ENCODE measurements around the gene TMEM38B. TPM values are rescaled to one million over a fixed set of nuclear protein-coding genes. Genes with fewer than 3 reads are reported as not detected.

The TMEM38B gene
- polyA plus RNA-seq, 1 experiment: 7.5 TPM

GRCh38 chr9:105663914-105664313 lies 30.4 kb upstream of the TMEM38B start:
- no peak for DNase-seq (ENCODE audit: low read depth, low spot score)
- Histone ChIP-seq H3K27me3 (ENCODE audit: control insufficient read depth, insufficient read depth, low read length) (peaks cover 7% of the 10 kb centered on the region), H3K4me3 (ENCODE audit: low read depth, low read length) (no peak overlapping the region), H3K27ac (ENCODE audit: low read depth, low read length) (no peak overlapping the region), H3K9me3 (ENCODE audit: control insufficient read depth, insufficient read depth, low read length) (no peaks in the 10 kb centered on the region)
- ChIA-PET CTCF (interaction anchor here (1.2 kb wide), 1 partner anchor 30 kb away, joined by 4 read pairs; no protein-coding TSS in a partner anchor), POLR2A (no interaction called here)
- TF ChIP-seq CTCF (IDR thresholded peaks at IDR 0.05; ENCODE audit: low read depth, low read length): no peak

- CTCF ChIA-PET: no interaction called here
- no peak for TF ChIP-seq CTCF (IDR thresholded peaks at IDR 0.05; ENCODE audit: low read depth, low read length)
Observed at GRCh38 chr9:105667867-105668266, 26.5 kb upstream of the TMEM38B start.

GRCh38 chr9:105670315-105670714 lies 24.0 kb upstream of the TMEM38B start:
- H3K4me3 ChIP-seq (ENCODE audit: low read depth, low read length): no peak overlapping the region
- ChIA-PET CTCF (no interaction called here), POLR2A (no interaction called here)
- no peaks in the 10 kb centered on the region for H3K9me3 ChIP-seq (ENCODE audit: control insufficient read depth, insufficient read depth, low read length)
- no peak for TF ChIP-seq CTCF (IDR thresholded peaks at IDR 0.05; ENCODE audit: low read depth, low read length)
- H3K27me3 ChIP-seq (ENCODE audit: control insufficient read depth, insufficient read depth, low read length): peaks cover 16% of the 10 kb centered on the region
- DNase-seq (ENCODE audit: low read depth, low spot score): no peak
- H3K27ac ChIP-seq (ENCODE audit: low read depth, low read length): no peak overlapping the region

More at GRCh38 chr9:105667867-105668266, 26.5 kb upstream of the TMEM38B start:
- POLR2A ChIA-PET: no interaction called here
- no peak overlapping the region for H3K27ac ChIP-seq (ENCODE audit: low read depth, low read length)
- no peak overlapping the region for H3K4me3 ChIP-seq (ENCODE audit: low read depth, low read length)
- DNase-seq (ENCODE audit: low read depth, low spot score): no peak
- H3K27me3 ChIP-seq (ENCODE audit: control insufficient read depth, insufficient read depth, low read length): peaks cover 12% of the 10 kb centered on the region
- no peaks in the 10 kb centered on the region for H3K9me3 ChIP-seq (ENCODE audit: control insufficient read depth, insufficient read depth, low read length)

- H3K9me3 ChIP-seq (ENCODE audit: control insufficient read depth, insufficient read depth, low read length): no peaks in the 10 kb centered on the region
- TF ChIP-seq CTCF (IDR thresholded peaks at IDR 0.05; ENCODE audit: low read depth, low read length): no peak
- ChIA-PET POLR2A (no interaction called here), CTCF (no interaction called here)
- H3K27me3 ChIP-seq (ENCODE audit: control insufficient read depth, insufficient read depth, low read length): peaks cover 16% of the 10 kb centered on the region
- H3K27ac ChIP-seq (ENCODE audit: low read depth, low read length): no peak overlapping the region
- no peak overlapping the region for H3K4me3 ChIP-seq (ENCODE audit: low read depth, low read length)
- DNase-seq (ENCODE audit: low read depth, low spot score): no peak
Observed at GRCh38 chr9:105670775-105671174, 23.6 kb upstream of the TMEM38B start.

GRCh38 chr9:105672711-105673234 lies 21.6 kb upstream of the TMEM38B start:
- POLR2A ChIA-PET: no interaction called here
- DNase-seq (ENCODE audit: low read depth, low spot score): no peak
- no peak for TF ChIP-seq CTCF (IDR thresholded peaks at IDR 0.05; ENCODE audit: low read depth, low read length)
- Histone ChIP-seq H3K4me3 (ENCODE audit: low read depth, low read length) (no peak overlapping the region), H3K27me3 (ENCODE audit: control insufficient read depth, insufficient read depth, low read length) (peaks cover 9% of the 10 kb centered on the region), H3K27ac (ENCODE audit: low read depth, low read length) (no peak overlapping the region), H3K9me3 (ENCODE audit: control insufficient read depth, insufficient read depth, low read length) (no peaks in the 10 kb centered on the region)
- CTCF ChIA-PET: no interaction called here

All from AG04450 (cell line).